Measurements from ENCODE around the gene MAP3K6. TPM values are rescaled to one million over a fixed set of nuclear protein-coding genes. Genes with fewer than 3 reads are reported as not detected.

The MAP3K6 gene
- total and polyA plus RNA-seq, 2 donors (not counting 3 experiments of a cell fraction or from before 2014, with no cell fraction given) = 9.9 to 12.4 TPM

DNA sequence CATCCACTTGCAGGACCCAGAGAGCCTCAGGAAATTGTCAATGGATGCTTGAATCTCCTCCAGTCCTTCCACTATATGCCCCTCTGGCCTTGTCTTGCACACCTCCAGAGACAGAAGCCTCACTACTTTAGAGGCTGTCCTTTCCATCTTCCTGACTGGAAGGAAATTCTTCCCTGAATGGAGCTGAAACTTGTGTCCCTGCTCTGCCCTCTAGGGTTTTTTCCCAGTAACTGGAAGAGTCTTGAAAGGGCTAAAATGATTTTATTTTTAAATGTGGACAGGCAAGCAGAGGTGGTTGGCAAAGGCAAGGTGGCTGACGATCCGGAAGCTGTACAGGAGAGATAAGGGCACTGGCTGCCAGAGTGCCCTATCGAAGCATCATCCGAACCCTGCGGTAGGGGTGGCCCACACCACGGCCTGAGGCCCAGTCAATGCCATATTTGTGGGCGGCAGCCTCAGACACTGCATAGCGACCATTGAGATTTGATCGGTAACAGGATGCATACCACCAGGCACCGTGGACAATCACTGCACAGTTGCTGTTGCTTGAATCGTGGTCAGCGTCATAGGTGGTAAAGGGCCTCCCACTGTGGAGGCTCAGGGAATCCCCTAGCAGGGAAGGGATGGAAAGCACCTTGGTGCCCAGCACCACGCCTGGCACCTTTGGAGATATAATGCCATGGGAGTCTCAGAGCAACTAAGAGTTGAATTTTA lies 2.3 kb upstream of the MAP3K6 start:
- H3K4me3 ChIP-seq (replicated peaks in 1 of 3; ENCODE audit: insufficient read depth in 1 of 3, low read depth in 1 of 3, low read length in 3 of 3) = no peak overlapping the region
- H3K4me1 ChIP-seq (ENCODE audit: control insufficient read depth, extremely low read depth, insufficient read depth, low read length) = peaks cover 15% of the 10 kb centered on the region
- no peak overlapping the region for H3K27ac ChIP-seq (ENCODE audit: insufficient read depth, low read depth, low read length)
- H3K36me3 ChIP-seq (ENCODE audit: control insufficient read depth in 2 of 2, extremely low read depth in 1 of 2, insufficient read depth in 2 of 2, low read length in 2 of 2) = no peaks in the 10 kb centered on the region
- no peaks in the 10 kb centered on the region for H3K79me2 ChIP-seq (ENCODE audit: control insufficient read depth, insufficient read depth, low read length)
- intact Hi-C loops (cut with micrococcal nuclease) (no loop called here), dilution Hi-C loops (cut with MboI; ENCODE audit: extremely low pct_ligation_motif_present, low sequenced_read_pairs) (no loop called here)
- H3K9ac ChIP-seq (replicated peaks; ENCODE audit: extremely low read depth, insufficient read depth, low read length) = no peak overlapping the region
- H3K9me3 ChIP-seq (replicated peaks; ENCODE audit: control insufficient read depth, insufficient read depth, low read length) = no peaks in the 10 kb centered on the region
- TF ChIP-seq CTCF (IDR thresholded peaks at IDR 0.05; ENCODE audit: extremely low read depth in 1 of 2, insufficient read depth in 1 of 2, low read depth in 1 of 2, low read length in 2 of 2) (no peak), EZH2 (IDR thresholded peaks at IDR 0.05; ENCODE audit: borderline replicate concordance, low read depth, low read length, severe bottlenecking) (no peak), MYC (IDR thresholded peaks at IDR 0.05; ENCODE audit: low read depth, low read length) (no peak), JUN (IDR thresholded peaks at IDR 0.05; ENCODE audit: borderline replicate concordance, insufficient read depth, insufficient read length, low read depth) (no peak)
- no peak for DNase-seq (ENCODE audit: low read depth, low spot score)
- H3K9me1 ChIP-seq (replicated peaks; ENCODE audit: control insufficient read depth, extremely low read depth, insufficient read depth, low read length) = no peaks in the 10 kb centered on the region
- H3K4me2 ChIP-seq (ENCODE audit: insufficient read depth, low read length) = no peak overlapping the region
- no peaks in the 10 kb centered on the region for H4K20me1 ChIP-seq (replicated peaks; ENCODE audit: control insufficient read depth, extremely low read depth, insufficient read depth, low read length)
- BruUV-seq (replicated peaks) = no TSS peak
- CTCF ChIA-PET = interaction anchor here (0.6 to 6.8 kb wide), 17 partner anchors 9 to 324 kb away, joined by 3 to 57 read pairs (median 4); partner anchors contain the start of gene GPR3
- H3K27me3 ChIP-seq (ENCODE audit: control insufficient read depth in 2 of 2, insufficient read depth in 2 of 2, low read length in 2 of 2) = no peaks in the 10 kb centered on the region
- no peak overlapping the region for H2AFZ ChIP-seq (ENCODE audit: low read depth, low read length)
- FAIRE-seq = no peak
- POLR2A ChIA-PET = interaction anchor here (0.7 kb wide), 1 partner anchor 24 kb away, joined by 6 read pairs; no protein-coding TSS in a partner anchor

Data from endothelial cell of umbilical vein (primary cell).